Posterior vena cava (tissue), 2 donors: ENCODE data around the gene NAA80. TPM values are rescaled to one million over a fixed set of nuclear protein-coding genes. Genes with fewer than 3 reads are reported as not detected.
"Not testable (repeated sequence)": the region's sequence is repeated elsewhere in the genome, so short reads cannot be mapped to it uniquely, and the experiment has no call there.

Source experiments
- DNase-seq: peaks from one replicate; pipeline ENCODE4 v3.0.0-alpha.2; 2020; ENCODE audit warnings: low spot score
- intact Hi-C, 2 donors: fragments of 100-400 bp; cut with DNase I; formaldehyde crosslinking; loops; one replicate each; pipeline versions ENCODE4 v1.14.1 to v1.14.2; 2022 to 2023
- total RNA-seq, 2 donors: library from RNA; stranded (reverse); fragmentation: NEBNext Ultra II Directional; extraction: Animal tissue kit (Norgen Biotek cat#: 25700); gene quantifications; one replicate each; pipeline ENCODE4 v1.2.1, GENCODE V29; 2021
- donor health status: DM: yes; HTN: yes; CAD: no.
- donor health status: DM: yes; HTN: yes; CAD: no.

Gene NAA80
- total RNA-seq, 2 donors from 2014 or later: 9.1 to 11.1 TPM

DNA sequence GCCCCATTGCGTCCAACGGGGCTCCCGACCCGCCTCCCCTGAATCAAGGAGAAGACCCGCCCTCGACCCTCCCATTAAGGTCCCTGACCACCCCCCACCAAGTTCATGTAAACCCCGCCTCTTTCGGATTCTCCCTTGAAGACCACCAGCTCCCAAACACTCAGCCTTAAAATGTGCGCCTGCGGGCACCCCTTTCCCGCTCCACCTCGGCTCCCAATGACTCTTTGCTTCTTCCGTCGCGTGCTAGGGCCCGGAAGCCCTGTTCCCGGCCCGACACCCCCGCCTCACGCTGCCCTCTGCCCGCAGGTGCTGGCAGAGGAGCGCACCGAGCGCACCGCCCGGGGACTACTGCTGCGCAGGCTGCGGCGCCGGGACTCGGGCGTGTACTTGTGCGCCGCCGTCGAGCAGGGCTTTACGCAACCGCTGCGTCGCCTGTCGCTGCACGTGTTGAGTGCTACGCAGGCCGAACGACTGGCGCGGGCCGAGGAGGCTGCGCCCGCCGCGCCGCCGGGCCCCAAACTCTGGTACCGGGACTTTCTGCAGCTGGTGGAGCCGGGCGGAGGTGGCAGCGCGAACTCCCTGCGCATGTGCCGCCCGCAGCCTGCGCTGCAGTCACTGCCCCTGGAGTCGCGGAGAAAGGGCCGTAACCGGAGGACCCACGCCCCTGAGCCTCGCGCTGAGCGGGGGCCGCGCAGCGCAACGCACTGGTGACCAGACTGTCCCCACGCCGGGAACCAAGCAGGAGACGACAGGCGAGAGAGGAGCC, 23.0 kb downstream of the NAA80 start:
- no peak for DNase-seq
- intact Hi-C loops: loop anchor here in 1 of 2 donors (5.0 kb wide), 2 partner anchors 84 to 1009 kb away; partner anchors contain the start of gene GNAT1

DNA sequence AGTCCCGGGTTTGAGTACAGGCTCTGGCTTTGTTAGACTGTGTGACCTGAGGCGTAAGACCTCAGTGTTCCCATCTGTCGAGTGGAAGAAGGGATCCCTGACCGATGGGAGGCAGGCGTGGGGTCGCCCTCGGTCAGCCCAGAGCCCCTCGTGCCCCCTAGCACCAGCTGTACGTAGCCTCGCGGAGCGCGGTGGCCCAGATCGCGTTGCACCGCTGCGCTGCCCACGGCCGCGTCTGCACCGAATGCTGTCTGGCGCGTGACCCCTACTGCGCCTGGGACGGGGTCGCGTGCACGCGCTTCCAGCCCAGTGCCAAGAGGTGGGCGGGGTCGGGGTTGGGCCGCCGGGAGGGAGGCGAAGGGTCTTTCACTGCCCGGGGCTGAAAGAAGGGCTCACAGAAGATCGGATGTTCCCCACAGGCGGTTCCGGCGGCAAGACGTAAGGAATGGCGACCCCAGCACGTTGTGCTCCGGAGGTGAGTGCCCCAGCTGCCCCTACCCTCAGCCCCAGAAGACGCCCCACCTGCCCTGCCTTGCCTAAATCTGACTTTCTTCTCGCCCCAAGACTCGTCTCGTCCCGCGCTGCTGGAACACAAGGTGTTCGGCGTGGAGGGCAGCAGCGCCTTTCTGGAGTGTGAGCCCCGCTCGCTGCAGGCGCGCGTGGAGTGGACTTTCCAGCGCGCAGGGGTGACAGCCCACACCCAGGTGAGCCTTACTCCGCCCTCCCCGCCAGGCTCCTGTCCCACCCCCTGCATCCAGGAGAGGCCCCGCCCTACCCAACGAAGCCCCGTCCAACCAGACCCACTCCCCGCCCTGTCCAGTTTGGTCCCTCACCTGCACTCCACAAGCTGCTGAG, 23.8 kb downstream of the NAA80 start:
- intact Hi-C loops: loop anchor here in 1 of 2 donors (5.0 kb wide), 2 partner anchors 83 to 1008 kb away; partner anchors contain the start of gene GNAT1
- no peak for DNase-seq

DNA sequence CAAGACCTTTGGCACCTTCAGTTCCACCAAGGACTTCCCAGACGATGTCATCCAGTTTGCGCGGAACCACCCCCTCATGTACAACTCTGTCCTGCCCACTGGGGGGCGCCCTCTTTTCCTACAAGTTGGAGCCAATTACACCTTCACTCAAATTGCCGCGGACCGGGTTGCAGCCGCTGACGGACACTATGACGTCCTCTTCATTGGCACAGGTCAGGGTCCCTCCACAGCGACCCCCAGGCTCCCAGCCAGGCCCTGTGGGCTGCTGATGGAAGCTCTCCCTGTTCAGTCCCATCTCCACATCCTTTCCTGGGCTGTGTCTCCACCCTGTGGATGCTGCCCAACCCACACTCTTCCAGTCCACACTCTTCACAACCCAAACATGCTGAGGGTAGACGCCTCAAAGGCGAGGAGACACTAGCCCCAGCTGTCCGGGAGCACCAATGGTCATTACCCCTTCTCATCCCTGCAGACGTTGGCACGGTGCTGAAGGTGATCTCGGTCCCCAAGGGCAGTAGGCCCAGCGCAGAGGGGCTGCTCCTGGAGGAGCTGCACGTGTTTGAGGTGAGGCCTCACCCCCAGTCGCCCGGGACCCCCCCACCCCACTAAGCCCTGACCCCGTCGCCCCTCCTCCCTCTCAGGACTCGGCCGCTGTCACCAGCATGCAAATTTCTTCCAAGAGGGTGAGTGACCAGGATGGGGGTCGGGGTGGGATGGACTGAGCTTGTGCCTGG, 24.7 kb downstream of the NAA80 start:
- intact Hi-C loops: loop anchor here (5.0 kb wide), 4 partner anchors 47 to 1537 kb away; partner anchors contain the start of gene GNAT1 (in 1 of the 2)
- DNase-seq: no peak

DNA sequence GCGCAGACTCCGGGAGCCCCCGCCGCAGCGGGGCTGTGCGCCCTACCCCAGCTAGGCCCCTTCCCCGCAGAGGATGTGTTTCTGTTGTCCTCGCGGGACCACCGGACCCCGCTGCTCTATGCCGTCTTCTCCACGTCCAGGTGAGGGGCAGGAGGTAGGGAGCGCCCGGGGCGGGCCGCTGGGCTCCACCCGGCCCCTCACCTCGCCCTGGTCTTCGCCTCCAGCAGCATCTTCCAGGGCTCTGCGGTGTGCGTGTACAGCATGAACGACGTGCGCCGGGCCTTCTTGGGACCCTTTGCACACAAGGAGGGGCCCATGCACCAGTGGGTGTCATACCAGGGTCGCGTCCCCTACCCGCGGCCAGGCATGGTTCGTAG, 25.5 kb downstream of the NAA80 start:
- no peak for DNase-seq
- intact Hi-C loops: loop anchor here (2.0 to 5.0 kb wide), 3 partner anchors 46 to 1536 kb away; no protein-coding TSS in a partner anchor

DNA sequence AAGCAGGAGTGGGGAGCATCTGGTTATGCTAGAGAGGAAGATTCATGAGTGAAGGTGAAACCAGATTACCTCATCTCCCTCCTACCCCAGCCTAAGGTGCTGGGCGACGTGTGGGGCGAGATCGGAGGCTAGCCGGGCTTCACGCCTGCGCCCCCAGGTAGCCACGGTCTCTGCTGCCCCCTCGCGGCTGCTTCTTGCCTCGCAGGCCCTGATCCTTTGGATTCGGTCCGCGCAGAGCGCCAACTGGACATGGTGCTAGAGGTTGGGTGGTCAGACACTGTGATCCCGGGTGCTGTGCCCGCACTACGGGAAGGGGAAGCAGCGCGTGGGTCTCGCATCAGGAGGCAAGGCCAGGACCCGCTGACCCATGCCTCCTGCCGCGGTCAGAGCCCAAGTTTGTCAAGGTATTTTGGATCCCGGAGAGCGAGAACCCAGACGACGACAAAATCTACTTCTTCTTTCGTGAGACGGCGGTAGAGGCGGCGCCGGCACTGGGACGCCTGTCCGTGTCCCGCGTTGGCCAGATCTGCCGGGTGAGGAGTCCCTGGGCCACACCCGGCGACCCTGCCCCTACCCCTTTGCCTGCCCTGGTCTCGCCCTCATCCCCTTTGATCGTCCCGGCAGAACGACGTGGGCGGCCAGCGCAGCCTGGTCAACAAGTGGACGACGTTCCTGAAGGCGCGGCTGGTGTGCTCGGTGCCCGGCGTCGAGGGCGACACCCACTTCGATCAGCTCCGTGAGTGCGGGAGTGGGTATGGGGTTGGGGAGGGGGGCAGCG, 26.1 kb downstream of the NAA80 start:
- intact Hi-C loops: loop anchor here (2.0 to 5.0 kb wide), 3 partner anchors 46 to 1536 kb away; no protein-coding TSS in a partner anchor

DNA sequence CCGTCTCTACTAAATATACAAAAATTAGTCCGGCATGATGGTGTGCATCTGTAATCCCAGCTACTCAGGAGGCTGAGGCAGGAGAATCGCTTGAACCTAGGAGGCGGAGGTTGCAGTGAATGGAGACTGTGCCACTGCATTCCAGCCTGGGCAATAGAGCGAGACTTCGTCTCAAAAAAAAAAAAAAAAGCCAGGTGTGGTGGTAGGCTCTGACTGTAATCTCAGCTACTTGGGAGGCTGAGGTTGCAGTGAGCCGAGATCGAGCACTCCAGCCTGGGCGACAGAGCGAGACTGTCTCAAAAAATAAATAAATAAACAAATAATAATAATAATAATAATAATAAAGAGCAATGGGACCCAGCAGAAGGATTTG, 26.7 kb downstream of the NAA80 start:
- not testable (repeated sequence) for DNase-seq
- intact Hi-C loops: loop anchor here (2.0 to 5.0 kb wide), 3 partner anchors 45 to 1535 kb away; no protein-coding TSS in a partner anchor

More for the DNA sequence above, 26.1 kb downstream of the NAA80 start:
- DNase-seq: peak; percentile 96

DNA sequence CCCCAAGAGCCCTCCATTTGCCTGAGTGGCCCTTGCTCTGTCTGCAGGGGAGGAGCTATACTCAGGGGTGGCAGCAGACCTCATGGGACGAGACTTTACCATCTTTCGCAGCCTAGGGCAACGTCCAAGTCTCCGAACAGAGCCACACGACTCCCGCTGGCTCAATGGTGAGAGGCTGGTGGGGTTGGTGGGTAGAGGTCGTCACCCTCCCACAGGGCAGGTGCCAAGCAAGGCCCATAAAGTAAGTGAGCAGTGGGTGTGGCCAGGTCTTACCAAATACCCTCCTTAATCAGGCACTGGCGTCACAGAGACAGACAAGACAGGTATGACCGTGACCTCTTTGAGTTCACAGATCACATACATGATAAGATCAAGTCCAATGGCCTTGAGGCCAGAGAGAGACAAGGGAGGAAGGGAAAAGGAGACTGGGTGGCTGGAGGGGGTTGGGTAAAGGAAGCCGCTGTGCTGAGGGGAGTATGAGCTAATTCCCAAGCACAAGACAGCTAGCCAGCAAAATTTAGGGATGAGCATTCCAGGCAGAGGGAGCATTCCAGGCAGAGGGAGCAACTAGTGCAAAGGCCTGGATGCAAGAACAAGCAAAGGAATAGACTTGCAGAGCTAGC, 27.8 kb downstream of the NAA80 start:
- intact Hi-C loops: loop anchor here (2.0 to 5.0 kb wide), 3 partner anchors 44 to 1534 kb away; no protein-coding TSS in a partner anchor
- no peak for DNase-seq

DNA sequence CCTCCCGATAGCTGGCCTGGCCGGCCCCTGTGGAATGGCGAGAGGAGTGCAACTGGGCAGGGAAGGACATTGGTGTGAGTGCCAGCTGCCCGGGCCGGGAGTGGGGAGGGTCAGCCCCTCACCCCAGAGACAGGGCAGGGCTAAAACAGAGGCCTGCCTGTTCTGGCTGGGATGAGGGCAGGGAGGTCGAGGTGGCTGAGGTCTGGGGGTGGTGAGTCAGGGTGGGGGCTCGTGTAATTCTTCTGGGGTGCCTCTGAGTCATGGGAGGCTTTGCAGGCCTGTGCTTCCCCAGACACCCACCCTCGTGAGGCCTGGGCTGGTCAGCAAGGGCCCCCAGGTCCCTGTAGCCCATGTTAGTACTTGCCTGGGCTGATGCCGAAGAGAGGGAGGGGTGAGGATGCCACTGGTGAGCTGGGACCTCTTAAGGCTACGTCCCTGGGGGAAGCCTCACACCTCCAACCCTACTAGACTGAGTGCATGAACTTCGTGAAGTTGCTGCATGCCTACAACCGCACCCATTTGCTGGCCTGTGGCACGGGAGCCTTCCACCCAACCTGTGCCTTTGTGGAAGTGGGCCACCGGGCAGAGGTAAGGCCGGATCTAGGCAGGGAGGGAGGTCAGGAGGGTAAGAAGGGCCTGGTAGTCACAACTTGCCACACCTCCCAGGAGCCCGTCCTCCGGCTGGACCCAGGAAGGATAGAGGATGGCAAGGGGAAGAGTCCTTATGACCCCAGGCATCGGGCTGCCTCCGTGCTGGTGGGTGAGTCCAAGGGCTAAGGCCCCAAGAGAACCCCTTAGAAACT, 28.6 kb downstream of the NAA80 start:
- intact Hi-C loops: loop anchor here (2.0 to 5.0 kb wide), 3 partner anchors 43 to 1533 kb away; no protein-coding TSS in a partner anchor
- DNase-seq: no peak

DNA sequence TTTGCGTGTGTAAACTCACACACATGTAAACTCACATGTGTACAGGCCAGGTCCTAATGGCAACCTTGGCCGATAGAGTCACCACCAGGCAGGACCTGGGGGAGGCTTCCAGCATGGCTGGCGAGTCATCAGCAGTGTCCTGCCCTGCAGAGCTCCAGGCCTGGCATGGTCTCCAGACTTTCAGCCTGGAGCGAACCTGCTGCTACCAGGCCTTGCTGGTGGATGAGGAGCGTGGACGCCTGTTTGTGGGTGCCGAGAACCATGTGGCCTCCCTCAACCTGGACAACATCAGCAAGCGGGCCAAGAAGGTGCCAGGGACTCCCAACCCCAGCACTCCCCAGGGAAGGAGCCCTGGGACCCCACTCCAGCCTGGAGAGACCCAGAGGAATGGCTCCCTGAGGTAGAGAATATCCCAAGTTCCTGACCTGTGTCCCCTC, 29.2 kb downstream of the NAA80 start:
- DNase-seq: peak; percentile 74
- intact Hi-C loops: loop anchor here (2.0 to 5.0 kb wide), 3 partner anchors 43 to 1533 kb away; no protein-coding TSS in a partner anchor

DNA sequence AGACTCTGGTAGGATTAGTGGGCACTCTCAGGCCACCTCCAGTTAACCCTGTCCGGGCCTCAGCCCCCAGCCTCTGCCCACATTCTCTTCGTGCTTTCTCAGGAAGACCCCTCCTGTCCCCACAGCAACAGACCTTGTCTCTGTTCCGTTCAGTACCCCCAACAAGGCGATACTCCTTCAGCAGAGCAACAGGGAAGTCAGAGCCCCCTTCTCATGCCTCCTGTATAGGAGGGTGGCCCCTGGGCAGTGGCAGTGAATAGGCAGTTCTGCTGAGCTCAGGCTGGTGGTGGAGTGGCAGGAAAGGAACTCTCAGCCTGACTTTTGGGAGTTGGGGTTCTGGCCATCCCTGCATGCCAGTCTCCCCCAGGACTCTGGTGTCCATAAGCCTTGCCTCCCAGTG, 29.7 kb downstream of the NAA80 start:
- intact Hi-C loops: no loop called here
- no peak for DNase-seq

DNA sequence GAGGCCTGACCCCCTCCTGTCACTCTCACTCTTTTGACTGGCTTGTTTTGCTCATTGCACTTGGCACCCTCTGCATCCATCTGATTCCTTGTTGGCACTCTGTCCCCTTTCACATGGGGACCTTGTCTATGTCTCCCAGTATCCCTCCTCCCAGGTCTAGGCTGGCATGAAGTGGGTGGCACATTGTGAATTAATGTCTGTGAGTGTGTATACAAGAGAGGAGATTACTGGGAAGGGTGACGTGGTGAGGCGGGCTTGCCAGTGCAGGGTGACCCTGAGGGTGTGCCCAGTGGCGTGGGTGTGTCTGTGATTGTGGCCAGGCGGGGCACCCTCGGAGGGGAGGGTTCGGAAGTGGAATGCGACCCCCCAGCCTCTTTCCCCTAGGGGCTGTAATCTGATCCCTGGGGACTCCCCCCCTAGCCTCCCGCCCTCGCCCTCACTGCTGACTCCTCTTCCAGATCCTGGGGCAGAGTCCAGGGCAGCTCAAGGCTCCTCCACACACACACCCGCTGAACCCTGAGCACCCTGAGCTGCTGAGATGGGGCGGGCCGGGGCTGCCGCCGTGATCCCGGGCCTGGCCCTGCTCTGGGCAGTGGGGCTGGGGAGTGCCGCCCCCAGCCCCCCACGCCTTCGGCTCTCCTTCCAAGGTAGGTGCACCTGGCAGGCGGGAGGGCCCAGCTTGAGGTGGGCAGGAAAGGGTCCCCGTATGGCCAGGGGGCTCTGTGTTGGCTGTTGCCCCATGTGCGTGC, 30.3 kb downstream of the NAA80 start, which contains the start of gene SEMA3B:
Gene SEMA3B, plus strand, starts transcription at position 445 of the 749 bp plus-strand sequence. Its CDS starts 94 bp downstream, at position 539.
- peak; percentile 82 for DNase-seq
- intact Hi-C loops: no loop called here

DNA sequence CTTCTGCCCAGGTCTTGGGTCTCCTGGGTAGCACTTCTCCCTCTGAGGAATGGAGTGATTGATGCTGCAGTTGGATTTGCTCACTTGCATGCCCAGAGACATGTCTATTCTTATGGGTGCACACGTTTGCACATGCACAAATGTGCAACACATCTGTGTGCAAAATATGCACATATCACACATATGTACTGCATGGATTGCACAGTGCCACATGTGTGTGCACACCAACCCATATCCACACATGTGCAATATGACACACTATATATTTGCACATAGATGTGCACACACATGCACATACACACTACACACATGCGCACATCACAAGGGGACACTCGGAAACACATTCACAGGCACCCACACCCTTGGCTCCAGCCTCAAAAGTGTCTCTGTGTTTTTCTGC, 30.9 kb downstream of the NAA80 start:
- intact Hi-C loops: no loop called here
- no peak for DNase-seq

DNA sequence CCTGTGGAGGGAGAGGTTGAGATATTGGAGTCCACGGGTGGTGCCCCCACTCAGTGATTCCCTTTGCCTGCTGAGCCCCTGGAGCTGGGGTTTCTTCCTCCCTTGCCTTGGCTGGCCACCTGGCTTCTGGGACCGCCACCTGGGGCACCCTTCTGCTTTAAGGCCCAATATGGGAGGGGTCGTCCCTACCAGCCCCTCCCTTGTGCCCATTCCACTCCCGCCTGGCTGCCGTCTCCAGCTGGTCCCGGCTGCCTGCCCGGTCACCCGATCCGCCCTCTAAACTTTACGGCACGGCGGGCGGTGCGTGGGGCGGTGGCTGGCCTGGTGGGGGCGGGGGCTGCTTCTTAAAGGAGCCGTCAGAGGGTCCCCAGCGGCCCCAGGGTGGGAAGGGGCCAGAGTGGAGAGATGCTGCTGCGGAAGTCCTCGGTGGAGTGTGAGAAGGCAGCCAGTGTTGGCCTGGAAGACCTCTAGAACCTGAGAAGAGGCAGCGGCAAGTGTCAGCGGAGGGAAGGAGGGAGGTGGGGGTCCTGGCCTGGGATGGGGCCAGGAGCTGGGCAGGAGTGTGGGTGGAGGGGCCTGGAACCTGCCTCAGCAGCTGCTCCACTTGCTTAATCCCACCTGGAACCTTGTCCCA, 31.8 kb downstream of the NAA80 start:
- peak; percentile 87 for DNase-seq
- intact Hi-C loops: no loop called here

DNA sequence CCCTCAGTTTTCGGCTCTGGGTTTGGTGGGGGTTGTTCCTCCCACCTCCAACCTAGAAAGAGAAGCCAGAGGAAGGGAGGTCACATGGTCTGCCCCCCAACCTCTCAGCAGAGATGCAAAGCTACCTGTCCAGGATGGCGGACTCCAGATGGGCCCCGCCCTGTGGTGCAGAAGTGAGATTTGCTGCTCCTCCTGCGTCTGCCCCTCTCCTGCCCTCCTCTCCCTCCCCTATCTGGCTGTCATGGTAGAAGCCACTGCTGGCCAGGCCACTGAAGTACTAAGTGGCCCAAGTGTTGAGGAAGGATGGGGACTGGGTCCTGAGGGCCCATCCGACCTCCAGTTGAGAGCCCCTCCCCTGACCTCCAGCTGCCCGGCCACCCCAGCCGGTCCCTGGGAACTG, 32.4 kb downstream of the NAA80 start:
- DNase-seq: no peak
- intact Hi-C loops: no loop called here

DNA sequence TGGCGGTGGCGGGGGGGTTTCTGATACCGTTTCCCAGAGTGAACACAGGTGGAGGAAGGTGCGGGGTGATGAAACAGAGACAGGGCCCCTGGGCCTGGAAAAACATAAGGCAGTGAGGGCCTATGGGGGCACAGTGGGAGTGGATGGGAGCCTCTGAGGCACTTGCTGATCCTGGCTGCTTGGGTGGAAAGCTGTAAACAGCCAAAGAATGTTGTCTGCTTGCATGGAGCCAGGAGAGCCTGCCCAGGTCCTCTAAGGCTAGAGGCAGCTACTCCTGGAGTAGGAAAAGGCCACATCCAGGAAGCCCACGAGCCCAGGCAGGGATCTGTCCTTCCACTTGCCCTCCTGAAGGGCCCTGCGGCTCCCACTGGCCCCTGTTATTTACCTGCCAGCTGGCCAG, 33.2 kb downstream of the NAA80 start:
- intact Hi-C loops: no loop called here
- DNase-seq: no peak

DNA sequence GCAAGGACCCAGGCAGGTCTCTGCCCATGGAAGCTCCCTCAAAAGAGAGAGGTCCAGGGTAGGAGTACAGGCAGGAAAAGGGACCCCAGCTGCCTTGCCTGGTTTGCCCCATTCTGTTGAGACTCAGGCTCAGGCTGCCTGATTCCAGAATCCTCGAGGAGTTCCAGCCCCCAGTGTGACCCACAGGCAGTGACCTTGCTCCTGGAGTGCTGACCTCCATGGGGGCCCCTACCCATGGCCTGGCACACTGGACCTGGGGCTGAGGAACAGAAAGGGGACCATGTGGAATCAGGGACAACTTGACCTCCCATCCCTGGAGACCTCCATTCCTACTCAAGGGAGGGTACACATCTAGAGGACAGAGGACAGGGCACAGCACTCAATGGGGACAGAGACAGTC, 33.6 kb downstream of the NAA80 start:
- no peak for DNase-seq
- intact Hi-C loops: no loop called here
